ENCODE measurements around the gene PDK4.

DNA sequence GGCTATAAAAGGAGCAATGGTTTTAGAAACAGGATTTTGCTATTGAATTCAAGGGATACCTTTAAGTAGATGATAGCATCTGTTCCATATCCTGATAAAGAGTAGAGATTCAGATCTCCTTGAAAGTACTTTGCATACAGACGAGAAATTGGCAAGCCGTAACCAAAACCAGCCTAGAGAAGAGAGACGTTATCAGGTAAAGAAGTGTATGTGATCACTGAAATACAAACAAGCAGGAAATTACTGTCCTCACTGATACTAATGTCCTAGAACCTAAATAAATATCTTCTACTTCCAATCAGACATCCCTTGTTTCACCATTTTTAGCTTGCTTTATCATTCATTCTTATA is 9.4 kb downstream of the PDK4 start:
- TF ChIP-seq, protein P1, sequence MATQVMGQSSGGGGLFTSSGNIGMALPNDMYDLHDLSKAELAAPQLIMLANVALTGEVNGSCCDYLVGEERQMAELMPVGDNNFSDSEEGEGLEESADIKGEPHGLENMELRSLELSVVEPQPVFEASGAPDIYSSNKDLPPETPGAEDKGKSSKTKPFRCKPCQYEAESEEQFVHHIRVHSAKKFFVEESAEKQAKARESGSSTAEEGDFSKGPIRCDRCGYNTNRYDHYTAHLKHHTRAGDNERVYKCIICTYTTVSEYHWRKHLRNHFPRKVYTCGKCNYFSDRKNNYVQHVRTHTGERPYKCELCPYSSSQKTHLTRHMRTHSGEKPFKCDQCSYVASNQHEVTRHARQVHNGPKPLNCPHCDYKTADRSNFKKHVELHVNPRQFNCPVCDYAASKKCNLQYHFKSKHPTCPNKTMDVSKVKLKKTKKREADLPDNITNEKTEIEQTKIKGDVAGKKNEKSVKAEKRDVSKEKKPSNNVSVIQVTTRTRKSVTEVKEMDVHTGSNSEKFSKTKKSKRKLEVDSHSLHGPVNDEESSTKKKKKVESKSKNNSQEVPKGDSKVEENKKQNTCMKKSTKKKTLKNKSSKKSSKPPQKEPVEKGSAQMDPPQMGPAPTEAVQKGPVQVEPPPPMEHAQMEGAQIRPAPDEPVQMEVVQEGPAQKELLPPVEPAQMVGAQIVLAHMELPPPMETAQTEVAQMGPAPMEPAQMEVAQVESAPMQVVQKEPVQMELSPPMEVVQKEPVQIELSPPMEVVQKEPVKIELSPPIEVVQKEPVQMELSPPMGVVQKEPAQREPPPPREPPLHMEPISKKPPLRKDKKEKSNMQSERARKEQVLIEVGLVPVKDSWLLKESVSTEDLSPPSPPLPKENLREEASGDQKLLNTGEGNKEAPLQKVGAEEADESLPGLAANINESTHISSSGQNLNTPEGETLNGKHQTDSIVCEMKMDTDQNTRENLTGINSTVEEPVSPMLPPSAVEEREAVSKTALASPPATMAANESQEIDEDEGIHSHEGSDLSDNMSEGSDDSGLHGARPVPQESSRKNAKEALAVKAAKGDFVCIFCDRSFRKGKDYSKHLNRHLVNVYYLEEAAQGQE (IDR thresholded peaks at IDR 0.05; ENCODE audit: insufficient read depth in 1 of 2, low read depth in 2 of 2, low read length in 2 of 2) = no peak
- TF ChIP-seq POLR2AphosphoS5 (IDR thresholded peaks at IDR 0.05; ENCODE audit: low read depth, low read length) = no peak
- no peak for TF ChIP-seq SIN3A (IDR thresholded peaks at IDR 0.05; ENCODE audit: borderline replicate concordance, insufficient read depth, low read length)
- TF ChIP-seq TAF1 (IDR thresholded peaks at IDR 0.05; ENCODE audit: borderline replicate concordance, insufficient read depth, low read length) = no peak
